T-helper 2 cell treated with Interferon-gamma antibody and Interleukin-4, amounts not matched to agents 5 μg/mL and 100 μg/mL, for 36 hours (primary cell): ENCODE results near the gene PTPRA.
A peak's percentile ranks its signal among the peaks of the same experiment; 100 is the strongest.
"Not testable (repeated sequence)": the region's sequence is repeated elsewhere in the genome, so short reads cannot be mapped to it uniquely, and the experiment has no call there.

ENCODE experiments used
- DNase-seq: peaks from one replicate; pipeline ENCODE4 v3.0.0; 2021; ENCODE audit warnings: low spot score
- H3K27ac Mint-ChIP-seq: one replicate; pipeline ENCODE4 v1.8.0; 2021; ENCODE audit warnings: mild to moderate bottlenecking, mixed read lengths
- H3K27me3 Mint-ChIP-seq: one replicate; pipeline ENCODE4 v1.8.0; 2021; ENCODE audit warnings: low read depth, mixed read lengths
- H3K36me3 Mint-ChIP-seq: one replicate; pipeline ENCODE4 v1.8.0; 2021; ENCODE audit warnings: low read depth, mixed read lengths
- H3K4me1 Mint-ChIP-seq: one replicate; pipeline ENCODE4 v1.8.0; 2021; ENCODE audit warnings: low read depth, mixed read lengths
- H3K4me3 Mint-ChIP-seq: one replicate; pipeline ENCODE4 v1.8.0; 2022; ENCODE audit warnings: mild to moderate bottlenecking, moderate library complexity, mixed read lengths
- H3K9me3 Mint-ChIP-seq: one replicate; pipeline ENCODE4 v1.8.0; 2021; ENCODE audit warnings: mixed read lengths

The PTPRA gene

DNA sequence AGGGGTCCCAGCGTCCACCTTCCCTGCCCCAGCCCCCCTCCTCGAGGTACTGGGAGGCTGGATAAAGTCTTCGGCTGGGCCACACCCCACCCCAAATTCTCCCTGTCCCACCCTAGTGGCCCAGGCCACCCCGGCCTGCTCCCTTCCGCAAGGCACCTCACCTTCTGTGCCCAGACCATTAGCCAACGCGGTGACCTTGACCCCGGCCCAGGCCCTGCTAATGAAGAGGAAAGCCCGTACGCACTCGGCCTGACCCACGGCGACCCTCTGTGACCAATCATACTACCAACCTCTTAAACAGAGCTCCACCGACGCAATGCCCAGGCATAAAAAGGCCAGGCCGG, 198.0 kb downstream of the PTPRA start:
- Mint-ChIP-seq H3K27me3 (peaks cover 7% of the 10 kb centered on the region), H3K4me3 (peak overlapping the region; percentile 79), H3K27ac (peak overlapping the region; percentile 6), H3K9me3 (no peaks in the 10 kb centered on the region), H3K36me3 (peaks cover 2% of the 10 kb centered on the region), H3K4me1 (peaks cover 19% of the 10 kb centered on the region)
- no peak for DNase-seq

DNA sequence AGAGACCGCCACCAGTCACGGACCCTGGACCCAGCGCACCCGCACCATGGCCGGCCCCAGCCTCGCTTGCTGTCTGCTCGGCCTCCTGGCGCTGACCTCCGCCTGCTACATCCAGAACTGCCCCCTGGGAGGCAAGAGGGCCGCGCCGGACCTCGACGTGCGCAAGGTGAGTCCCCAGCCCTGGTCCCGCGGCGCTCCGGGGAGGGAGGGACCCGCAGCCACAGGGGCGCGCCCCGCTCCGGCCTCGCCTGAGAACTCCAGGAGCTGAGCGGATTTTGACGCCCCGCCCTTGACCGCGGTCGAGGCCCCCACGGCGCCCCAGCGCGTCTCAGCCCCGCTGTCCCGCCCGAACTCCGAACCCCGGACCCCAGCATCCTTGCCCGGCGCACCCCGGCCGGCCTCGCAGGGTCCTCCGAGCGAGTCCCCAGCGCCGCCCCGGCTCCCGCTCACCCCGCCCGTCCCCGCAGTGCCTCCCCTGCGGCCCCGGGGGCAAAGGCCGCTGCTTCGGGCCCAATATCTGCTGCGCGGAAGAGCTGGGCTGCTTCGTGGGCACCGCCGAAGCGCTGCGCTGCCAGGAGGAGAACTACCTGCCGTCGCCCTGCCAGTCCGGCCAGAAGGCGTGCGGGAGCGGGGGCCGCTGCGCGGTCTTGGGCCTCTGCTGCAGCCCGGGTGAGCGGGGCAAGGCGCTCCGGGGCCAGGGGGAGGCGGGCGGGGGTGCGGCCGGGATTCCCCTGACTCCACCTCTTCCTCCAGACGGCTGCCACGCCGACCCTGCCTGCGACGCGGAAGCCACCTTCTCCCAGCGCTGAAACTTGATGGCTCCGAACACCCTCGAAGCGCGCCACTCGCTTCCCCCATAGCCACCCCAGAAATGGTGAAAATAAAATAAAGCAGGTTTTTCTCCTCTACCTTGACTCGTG, 198.6 kb downstream of the PTPRA start, which contains the start of gene OXT:
TSS of gene OXT (plus strand) at position 11 of the 920 bp plus-strand sequence. CDS start at position 47, 36 bp downstream.
- no peaks in the 10 kb centered on the region for H3K9me3 Mint-ChIP-seq
- H3K36me3 Mint-ChIP-seq: peaks cover 2% of the 10 kb centered on the region
- H3K27ac Mint-ChIP-seq: peak within 1 kb of the TSS; percentile 65
- H3K27me3 Mint-ChIP-seq: peaks cover 7% of the 10 kb centered on the region
- DNase-seq: peak; percentile 41
- peaks cover 21% of the 10 kb centered on the region for H3K4me1 Mint-ChIP-seq
- H3K4me3 Mint-ChIP-seq: peak within 1 kb of the TSS; percentile 81

DNA sequence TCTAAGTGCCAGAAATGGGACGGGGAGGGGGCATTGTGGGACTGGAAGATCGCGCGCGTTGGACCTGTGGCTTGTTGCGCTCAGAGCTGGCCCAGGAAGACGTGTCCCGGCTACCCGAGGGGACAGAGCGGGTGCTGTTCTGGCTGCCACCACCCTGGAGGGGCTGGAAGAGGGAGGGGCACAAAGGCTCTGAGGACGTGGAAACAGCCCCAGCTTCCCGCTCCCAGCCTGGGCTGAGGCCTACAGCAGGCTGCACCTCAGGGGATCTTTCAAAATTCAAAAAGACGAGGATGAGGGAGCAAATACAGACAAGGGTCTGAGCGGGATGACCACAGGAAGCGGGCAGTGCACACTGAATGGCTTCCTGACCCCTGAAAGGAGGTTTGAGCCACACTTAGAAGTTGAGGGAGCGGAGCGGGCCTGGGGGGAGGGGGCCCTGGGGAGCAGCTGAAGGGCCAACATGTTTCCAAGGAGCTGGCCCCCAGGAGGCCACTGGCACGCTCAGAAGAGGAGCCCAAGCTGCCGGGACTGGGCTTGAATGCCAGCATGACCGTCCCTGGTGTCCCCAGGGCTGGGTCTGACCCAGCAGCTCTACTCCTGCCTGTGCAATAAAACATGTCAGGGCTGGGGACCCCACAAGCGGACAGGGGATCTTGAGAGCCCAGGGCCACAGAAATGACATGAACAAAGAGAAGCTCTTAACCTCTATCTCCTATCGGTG, 199.4 kb downstream of the PTPRA start:
- Mint-ChIP-seq H3K36me3 (peaks cover 2% of the 10 kb centered on the region), H3K27ac (peak overlapping the region; percentile 65), H3K9me3 (peaks cover 2% of the 10 kb centered on the region), H3K4me3 (peak overlapping the region; percentile 81), H3K27me3 (peaks cover 7% of the 10 kb centered on the region), H3K4me1 (peaks cover 26% of the 10 kb centered on the region)
- DNase-seq: no peak

DNA sequence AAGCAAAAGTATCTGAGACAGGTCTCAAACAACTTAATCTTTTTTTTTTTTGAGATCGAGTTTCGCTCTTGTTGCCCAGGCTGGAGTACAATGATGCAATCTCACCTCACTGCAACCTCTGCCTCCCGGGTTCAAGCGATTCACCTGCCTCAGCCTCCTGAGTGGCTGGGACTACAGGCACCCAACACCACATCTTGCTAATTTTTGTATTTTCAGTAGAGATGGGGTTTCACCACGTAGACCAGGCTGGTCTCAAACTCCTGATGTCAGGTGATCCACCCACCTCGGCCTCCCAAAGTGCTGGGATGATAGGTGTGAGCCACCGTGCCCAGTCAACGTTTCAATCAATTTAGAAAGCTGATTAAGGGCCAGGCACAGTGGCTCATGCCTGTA, 200.0 kb downstream of the PTPRA start:
- H3K4me1 Mint-ChIP-seq: peaks cover 30% of the 10 kb centered on the region
- not testable (repeated sequence) for DNase-seq, H3K9me3 Mint-ChIP-seq, H3K27ac Mint-ChIP-seq, H3K36me3 Mint-ChIP-seq, H3K27me3 Mint-ChIP-seq
- H3K4me3 Mint-ChIP-seq: peak overlapping the region; percentile 9

DNA sequence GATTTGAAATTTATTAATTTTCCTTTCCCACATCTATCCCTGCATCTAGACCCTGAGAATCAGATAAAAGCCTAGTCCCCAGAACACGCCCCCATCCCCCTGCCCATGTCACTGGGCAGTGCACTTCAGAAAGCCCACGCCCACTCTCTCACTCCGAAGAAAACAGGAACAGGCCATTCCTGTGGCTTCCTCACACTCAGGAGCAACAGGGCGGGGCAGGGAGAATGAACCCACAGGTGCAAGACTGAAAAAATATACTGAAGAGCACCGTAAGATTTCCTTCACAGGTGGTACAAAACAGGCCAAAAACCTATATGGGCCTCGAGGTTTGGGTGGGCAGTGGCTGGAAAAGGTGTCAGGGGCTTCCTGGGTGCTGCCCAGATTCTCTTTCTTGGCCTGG, 201.5 kb downstream of the PTPRA start:
- H3K9me3 Mint-ChIP-seq: peaks cover 5% of the 10 kb centered on the region
- H3K4me3 Mint-ChIP-seq: peak overlapping the region; percentile 5
- H3K27me3 Mint-ChIP-seq: peaks cover 9% of the 10 kb centered on the region
- H3K36me3 Mint-ChIP-seq: peaks cover 4% of the 10 kb centered on the region
- H3K27ac Mint-ChIP-seq: no peak overlapping the region
- no peak for DNase-seq
- H3K4me1 Mint-ChIP-seq: peaks cover 30% of the 10 kb centered on the region

DNA sequence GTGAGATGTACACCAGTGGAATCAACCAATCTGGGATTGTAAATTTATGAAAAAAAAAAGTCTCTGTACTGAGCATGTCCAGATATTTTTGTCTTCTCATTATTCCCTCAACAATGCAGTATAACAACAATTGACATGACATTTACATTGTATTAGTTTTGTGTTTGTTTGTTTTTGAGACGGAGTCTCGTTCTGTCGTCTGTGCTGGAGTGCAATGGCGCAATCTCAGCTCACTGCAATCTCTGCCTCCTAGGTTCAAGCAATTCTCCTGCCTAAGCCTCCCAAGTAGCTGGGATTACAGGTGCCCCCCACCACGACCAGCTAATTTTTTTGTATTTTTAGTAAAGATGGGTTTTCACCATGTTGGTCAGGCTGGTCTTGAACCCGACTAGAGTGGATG, 202.0 kb downstream of the PTPRA start:
- not testable (repeated sequence) for H3K9me3 Mint-ChIP-seq, H3K27ac Mint-ChIP-seq, H3K4me3 Mint-ChIP-seq, DNase-seq, H3K36me3 Mint-ChIP-seq
- H3K4me1 Mint-ChIP-seq: peaks cover 30% of the 10 kb centered on the region
- peaks cover 14% of the 10 kb centered on the region for H3K27me3 Mint-ChIP-seq

DNA sequence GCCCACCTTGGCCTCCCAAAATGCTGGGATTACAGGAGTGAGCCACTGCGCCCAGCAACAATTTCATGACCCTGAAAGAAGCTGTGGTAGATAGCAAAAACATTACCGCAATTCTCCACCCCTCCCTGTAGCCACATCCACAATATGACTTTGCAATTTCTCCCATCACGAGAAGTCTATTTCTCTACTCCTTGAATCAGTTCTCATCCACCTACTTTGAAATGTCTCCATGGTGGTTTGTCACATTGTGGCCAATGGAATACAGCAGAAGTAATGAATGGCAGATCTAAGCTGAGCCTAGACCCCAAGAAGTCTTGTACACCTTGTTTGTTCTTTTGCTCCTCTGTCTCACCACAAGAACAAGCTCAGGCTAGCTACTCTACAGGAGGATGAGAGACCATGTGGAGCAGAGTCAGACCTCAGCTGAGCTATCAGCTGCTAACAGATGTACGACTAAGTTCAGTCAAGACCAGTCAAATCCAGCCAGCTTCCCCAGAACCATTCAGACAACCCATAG, 204.4 kb downstream of the PTPRA start:
- peaks cover 29% of the 10 kb centered on the region for H3K27me3 Mint-ChIP-seq
- DNase-seq: no peak
- H3K9me3 Mint-ChIP-seq: peaks cover 5% of the 10 kb centered on the region
- peak overlapping the region; percentile 78 for H3K27ac Mint-ChIP-seq
- H3K4me1 Mint-ChIP-seq: peaks cover 24% of the 10 kb centered on the region
- H3K36me3 Mint-ChIP-seq: peaks cover 2% of the 10 kb centered on the region
- H3K4me3 Mint-ChIP-seq: peak overlapping the region; percentile 44

DNA sequence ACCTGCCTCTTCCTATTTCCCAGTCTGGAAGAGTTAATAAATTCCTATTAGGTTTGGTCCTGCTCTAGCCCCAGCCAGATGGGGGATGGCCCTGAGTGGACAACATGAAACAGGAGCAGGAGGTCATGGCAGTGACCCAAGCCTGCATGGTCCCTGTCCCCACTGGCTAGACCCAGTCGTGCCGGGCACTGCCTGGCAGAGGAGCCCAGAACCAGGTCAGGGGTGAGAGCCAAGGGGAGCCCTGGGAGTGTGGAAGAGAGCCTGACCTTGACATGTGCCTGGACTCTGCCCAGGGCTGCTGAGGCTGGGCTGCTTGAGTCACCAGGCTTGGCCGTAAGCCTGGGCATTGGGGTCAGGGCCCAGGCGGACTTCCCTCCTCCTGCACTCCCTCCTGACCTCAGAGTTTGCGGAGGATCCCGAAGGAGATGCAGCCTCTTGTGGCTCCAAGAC, 207.7 kb downstream of the PTPRA start:
- Mint-ChIP-seq H3K36me3 (peaks cover 2% of the 10 kb centered on the region), H3K9me3 (peaks cover 5% of the 10 kb centered on the region), H3K27ac (no peak overlapping the region), H3K4me1 (peaks cover 16% of the 10 kb centered on the region), H3K4me3 (no peak overlapping the region), H3K27me3 (peaks cover 49% of the 10 kb centered on the region)
- DNase-seq: no peak

DNA sequence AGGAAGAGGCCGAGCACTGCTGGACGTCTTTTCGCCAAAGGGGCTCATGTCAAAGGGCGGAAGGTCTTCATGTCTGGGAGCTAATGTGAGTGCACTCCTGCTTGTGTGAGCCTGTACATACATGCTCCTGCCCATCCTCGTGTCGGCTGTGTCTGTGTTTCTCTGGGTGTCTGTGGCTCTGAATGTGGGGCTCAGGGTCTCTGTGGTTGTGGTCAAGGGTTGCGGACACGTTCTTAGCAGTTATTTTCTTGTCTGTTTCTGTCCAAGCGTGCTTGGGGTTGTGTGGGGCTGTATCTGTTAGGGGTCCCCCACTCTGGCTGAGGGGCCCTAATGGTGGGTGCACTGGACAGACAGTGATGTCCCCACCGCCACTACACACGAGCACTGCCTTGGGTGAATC, 208.4 kb downstream of the PTPRA start:
- no peak for DNase-seq
- Mint-ChIP-seq H3K36me3 (peaks cover 2% of the 10 kb centered on the region), H3K27ac (no peak overlapping the region), H3K4me3 (peak overlapping the region; percentile 57), H3K9me3 (peaks cover 5% of the 10 kb centered on the region), H3K27me3 (peaks cover 49% of the 10 kb centered on the region), H3K4me1 (peaks cover 16% of the 10 kb centered on the region)

DNA sequence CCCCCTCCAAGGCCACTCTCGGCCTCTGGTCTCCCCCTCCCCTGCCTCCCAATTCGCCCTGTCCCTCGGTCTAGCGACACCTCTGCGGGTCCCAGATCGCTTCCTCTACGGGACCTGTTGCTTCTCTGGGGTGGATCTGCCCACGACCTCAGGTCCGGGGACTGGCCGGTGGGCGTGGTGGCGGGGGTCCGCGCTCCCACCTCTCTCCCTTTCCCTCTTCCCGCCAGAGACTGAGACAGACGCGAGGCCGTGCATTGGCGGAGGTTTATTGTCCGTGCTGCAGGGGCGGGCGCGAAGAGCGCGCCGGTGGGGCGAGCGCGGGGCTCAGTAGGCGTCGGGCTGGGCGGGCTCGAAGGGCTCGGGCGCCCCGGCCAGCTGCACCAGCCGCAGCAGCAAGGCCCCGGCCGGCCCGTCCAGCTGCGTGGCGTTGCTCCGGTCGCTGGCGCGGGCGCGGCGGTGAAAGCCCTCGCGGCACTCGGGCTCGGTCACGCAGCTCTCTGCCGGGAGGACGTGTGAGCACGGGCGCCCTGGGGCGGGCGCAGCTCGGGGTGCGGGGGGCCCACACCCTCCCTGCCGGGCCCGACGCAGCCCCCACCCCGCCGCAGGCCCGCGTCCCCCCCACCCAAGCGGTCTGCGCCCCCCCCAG, 209.1 kb downstream of the PTPRA start:
- Mint-ChIP-seq H3K36me3 (peaks cover 2% of the 10 kb centered on the region), H3K27me3 (peaks cover 49% of the 10 kb centered on the region), H3K9me3 (peaks cover 5% of the 10 kb centered on the region), H3K4me1 (peaks cover 11% of the 10 kb centered on the region), H3K27ac (no peak overlapping the region), H3K4me3 (peak overlapping the region; percentile 57)
- DNase-seq: no peak

DNA sequence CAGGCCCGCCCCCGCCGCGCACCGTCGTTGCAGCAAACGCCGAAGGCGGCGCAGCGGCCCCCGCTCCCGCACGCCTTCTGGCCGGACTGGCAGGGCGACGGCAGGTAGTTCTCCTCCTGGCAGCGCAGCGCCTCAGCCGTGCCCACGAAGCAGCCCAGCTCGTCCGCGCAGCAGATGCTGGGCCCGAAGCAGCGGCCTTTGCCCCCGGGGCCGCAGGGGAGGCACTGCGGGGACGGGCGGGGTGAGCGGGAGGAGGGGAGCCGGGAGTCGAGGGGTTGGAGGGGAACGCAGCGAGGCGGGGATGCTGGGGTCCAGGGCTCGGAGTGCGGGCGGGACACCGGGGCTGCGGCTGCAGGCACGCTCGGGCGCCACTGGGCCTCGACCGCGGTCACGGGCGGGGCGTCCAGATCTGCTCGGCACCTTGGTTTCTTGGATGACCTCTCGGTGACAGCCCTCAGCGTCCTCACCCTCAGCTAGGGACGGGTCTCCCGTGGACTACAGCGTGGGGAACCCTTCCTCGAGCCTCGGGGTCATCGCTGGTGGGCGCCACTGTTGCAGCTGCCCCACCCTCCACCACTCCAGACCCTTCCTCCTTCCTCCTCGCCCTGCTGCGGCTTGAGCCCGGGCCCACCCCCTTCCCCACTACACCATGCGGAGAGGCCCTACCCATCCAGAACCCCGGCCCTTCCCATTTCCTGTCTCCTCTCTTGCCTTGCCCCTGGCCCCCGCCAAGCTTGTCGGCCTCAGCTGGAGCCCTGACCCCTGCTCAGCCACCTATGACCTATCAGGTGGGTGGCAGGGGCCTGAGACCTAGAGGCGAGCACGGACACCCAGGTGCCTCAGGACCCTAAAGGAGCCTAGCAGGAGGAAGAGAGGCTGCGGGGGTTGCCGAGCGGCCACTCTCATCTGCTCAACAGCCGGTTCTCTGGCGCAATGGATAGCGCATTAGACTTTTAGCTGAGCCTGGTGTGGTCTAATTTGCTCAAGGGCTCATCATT, 210.0 kb downstream of the PTPRA start:
- Mint-ChIP-seq H3K27me3 (peaks cover 49% of the 10 kb centered on the region), H3K4me3 (peak overlapping the region; percentile 41), H3K4me1 (peaks cover 5% of the 10 kb centered on the region), H3K27ac (no peak overlapping the region), H3K36me3 (no peaks in the 10 kb centered on the region), H3K9me3 (no peaks in the 10 kb centered on the region)
- no peak for DNase-seq

DNA sequence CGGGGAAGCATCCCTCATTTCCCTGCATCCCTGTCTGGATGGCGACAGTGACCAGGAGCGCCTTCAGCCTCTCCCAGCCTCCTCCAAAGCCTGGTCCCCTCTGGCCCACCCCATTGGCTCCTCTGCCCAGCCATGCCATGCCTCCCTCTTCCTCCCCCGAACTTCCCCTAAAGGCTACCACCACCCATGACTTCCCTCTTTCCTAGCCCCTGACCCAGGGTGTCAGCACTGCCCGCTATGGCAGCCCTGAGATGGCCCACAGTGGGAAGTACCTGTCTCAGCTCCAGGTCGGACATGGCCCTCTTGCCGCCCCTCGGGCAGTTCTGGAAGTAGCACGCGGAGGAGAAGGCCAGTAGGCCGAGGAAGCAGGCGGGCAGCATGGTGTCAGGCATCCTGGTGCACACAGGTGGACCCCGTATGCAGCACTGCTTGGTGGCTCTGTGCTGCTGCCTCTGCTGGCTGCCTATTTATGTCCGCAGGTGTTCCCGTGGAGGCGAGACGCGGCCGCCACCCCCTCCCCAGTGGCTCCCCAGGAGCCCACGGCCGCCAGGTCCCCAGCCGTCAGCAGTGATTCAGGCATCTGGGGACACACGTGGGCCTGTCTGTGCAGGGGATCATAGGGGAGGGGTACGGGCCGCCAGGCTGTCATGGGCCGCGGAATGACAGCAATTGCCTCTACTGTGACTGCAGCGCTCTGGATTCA, 211.2 kb downstream of the PTPRA start, which contains the start of gene AVP:
TSS of gene AVP (minus strand) at position 442 of the 703 bp plus-strand sequence. CDS start at position 392, 50 bp downstream.
- H3K4me3 Mint-ChIP-seq: peak within 1 kb of the TSS; percentile 41
- no peaks in the 10 kb centered on the region for H3K36me3 Mint-ChIP-seq
- H3K27me3 Mint-ChIP-seq: peaks cover 50% of the 10 kb centered on the region
- H3K27ac Mint-ChIP-seq: no peak within 1 kb of the TSS
- no peaks in the 10 kb centered on the region for H3K9me3 Mint-ChIP-seq
- peaks cover 7% of the 10 kb centered on the region for H3K4me1 Mint-ChIP-seq
- no peak for DNase-seq
